NCI-H128 (cell line): ENCODE results near the gene ADGB.
"Not testable (repeated sequence)": the region's sequence is repeated elsewhere in the genome, so short reads cannot be mapped to it uniquely, and the experiment has no call there.

ENCODE experiments used
- DNase-seq: peaks from one replicate; lab custom pipeline; 2025; ENCODE audit not compliant: unreplicated experiment; lab: John Stamatoyannopoulos, UW

ADGB gene

DNA sequence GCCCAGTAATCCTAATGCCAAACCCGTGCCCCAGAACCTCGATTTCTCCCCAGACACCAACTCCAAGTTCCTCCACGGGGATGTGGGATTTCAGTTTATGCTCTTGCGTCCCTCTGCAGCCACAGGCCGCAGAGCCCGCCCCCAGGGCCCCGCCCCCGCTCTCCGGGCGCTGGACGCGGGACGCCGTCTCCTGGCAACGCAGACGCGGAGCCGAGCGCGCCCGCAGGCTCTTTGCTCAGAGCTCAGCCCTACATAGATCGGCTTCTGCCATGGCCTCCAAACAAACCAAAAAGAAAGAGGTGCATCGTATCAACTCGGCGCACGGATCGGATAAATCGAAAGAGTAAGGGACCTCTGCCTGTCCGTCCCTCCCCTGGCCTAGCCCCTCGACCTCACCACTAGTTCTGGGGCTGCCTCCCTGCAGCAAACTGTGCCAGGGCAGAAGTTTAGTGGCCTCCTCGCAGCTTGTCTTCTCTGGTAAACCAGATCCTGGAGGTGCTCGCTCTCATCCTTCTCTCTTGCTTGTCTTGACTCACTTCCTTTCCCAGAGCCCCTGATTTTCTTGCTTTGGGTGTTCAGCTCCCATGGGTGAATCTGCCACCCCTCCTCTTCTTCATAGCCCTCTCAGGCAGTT is at the start of gene ADGB:
ADGB (plus strand) TSS at position 201 of the 634 bp plus-strand sequence; CDS start at position 270, 69 bp downstream.
- DNase-seq: no peak

DNA sequence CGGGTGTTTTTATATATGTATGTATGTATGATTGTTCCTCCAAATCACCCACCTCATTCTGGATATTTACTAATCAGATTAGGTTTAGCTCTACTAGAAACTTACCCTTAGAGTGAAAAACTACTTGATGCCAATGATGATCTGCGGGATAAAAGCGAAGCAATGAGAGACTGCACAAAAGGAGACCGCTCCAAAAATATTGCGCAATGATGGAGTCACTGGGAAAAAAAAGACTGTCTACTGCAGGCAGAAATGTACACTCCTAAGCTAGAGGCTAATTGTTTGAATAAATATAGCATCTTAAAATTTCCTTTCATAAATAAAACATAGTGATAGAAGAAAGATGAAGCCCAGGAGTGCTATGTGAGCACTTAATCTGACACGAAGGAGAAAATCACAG is 47.9 kb upstream of the ADGB start:
- no peak for DNase-seq

DNA sequence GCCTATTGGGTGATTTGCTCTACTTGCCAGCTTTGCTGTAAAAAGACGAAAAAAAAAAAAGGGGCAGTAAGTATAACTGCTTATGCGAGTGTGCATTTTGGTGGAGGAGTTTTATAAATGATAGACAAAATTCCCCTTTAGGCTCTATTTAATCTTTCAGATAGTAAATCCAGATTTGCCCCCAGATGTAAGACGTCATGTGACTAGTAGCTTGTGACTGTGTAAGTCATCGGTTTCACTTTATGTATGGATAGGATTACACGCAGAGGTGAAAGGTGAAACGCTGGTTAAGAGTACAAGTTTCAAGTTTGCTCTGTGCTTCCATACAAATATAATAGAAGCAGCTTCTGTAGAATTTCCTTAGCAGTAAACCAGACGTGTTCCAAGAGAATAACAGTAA is 47.2 kb upstream of the ADGB start:
- no peak for DNase-seq

DNA sequence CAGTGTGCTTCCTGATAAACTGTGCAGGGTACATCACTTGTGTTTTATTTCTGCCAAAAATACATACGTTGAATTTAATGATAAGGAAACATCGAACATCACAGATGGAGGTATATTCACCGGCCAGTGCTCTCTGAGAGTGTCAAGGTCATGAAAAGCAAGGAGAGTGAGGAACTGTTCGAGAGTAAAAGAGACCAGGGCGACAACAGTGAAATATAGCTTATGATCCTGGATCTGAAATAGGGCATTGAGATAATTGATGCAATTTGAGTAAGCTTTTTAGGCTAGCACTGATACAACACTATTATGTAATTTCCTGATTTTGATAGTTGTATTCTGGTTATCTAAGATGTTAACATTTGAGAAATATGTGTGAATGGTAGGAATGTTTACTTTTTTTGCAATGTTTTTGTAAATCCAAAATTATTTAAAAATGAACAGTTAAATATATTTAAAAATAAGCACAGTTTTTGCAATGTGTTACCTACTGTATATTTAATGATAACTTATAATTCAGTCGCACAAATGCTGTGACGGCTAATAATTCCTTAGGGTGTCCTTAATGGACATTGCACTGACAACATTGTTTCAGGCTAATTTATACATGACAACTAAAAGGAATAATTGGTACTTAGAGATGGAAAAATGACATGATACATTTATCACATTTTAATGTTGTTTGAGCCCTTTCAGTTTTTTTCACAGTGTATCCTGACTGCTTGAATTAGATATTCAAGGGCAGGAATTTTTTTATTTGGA is 45.2 kb upstream of the ADGB start:
- DNase-seq: no peak

DNA sequence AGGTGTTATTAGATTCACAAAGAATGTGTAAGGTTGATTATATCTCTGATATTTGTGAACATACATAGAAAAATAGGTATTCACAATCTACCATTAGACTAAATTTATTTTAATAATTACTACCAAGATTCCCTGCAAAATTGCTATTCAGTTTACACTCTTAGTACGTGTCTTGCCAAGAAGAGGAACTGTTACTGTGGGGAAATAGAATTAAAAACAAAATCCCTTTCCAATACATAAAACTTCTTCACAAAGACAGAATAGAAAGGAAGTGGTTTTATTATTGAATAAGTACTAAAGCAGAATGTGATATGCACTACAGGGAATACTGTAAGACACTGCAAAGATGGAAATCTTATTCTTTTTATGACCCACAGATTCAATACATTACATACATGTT is 38.2 kb upstream of the ADGB start:
- DNase-seq: no peak

DNA sequence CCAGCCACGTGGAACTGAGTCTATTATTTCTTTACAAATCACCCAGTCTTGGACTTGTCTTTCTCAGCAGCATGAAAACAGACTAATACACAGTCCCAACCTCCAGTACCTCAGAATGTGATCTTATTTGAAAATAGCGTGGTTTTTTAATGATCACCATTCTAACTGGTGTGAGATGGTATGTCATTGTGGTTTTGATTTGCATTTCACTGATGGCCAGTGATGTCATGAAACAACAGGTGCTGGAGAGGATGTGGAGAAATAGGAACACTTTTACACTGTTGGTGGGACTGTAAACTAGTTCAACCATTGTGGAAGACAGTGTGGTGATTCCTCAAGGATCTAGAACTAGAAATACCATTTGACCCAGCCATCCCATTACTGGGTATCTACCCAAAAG is 32.1 kb upstream of the ADGB start:
- DNase-seq: not testable (repeated sequence)

DNA sequence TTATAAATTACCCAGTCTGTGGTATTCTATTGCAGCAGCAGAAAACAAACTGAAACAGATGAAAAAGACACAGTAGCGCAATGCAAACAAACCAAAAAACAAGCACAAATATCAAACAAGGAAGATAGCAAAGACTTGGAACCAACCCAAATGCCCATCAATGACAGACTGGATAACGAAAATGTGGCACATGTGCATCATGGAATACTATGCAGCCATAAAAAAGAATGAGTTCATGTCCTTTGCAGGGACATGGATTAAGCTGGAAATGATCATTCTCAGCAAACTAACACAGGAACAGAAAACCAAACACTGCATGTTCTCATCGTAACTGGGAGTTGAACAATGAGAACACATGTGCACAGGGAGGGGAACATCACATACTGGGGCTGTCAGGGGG is 30.2 kb upstream of the ADGB start:
- DNase-seq: not testable (repeated sequence)

DNA sequence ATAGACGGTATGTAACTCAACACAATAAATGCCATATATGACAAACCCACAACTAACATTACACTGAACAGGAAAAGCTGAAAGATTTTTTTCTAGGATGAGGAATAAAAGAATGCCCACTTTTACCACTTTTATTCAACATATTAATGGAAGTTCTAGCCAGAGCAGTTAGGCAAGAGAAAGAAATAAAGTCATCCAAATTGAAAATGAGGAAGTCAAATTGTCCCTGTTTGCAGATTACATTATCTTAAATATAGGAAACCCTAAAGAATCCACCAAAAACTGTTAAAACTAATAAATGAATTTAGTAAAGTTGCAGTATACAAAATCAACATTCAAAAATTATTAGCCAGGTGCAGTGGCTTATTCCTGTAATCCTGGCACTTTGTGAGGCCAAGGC is 24.6 kb upstream of the ADGB start:
- DNase-seq: no peak

DNA sequence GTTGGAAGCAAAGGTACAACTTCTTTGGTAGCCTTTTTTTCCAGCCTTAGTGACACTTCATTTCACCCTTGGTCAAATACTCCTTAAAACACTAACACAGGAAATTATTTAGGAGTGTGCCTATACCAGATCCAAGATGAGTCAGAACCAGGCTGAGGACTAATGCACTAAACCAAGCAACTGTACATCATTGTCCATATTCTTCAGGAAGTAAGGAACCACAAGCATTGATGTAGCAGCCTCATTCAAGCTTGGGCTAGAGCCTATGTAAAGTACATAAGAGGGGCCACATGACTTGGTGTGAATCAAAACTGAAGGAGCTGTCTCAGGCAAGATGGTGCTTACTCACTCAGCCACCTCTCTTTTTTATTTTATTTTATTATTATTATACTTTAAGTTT is 20.7 kb upstream of the ADGB start:
- DNase-seq: no peak

DNA sequence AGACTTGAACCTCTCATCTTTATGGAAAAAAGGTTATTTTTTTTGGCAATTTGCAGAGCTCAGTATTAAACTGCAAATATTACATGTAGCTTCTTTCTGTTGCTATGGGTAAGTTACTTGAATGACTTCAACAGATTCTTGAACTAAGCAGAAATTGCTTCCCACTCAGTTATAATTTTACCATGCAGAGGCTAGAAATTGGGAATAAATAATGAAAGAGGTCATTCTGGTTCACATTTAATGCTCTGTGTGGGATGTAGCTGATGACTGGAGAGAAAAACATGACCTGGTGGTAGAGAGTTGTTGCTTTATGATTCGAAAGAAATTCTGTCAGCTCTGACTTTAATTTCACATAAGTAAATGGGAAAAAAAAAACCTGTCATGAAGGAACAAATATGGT is 16.8 kb upstream of the ADGB start:
- DNase-seq: no peak

DNA sequence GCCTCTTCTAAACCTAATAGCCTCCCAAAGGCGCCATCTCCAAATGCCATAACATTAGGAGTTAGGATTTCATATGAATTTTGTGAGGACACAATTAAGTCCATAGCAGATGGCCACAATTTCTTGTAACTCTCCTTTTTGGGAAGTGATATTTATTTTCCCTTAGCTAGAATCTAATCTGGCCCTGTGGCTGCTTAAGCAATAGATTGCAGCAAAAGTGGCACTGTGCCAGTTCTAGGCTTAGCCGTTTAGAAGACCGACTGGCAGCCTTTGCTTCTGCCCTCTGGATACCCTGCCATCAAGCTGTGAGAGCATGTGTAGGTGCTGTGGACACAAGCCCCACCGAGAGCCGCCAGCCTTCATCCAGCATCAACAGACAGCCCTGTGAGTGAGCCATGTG is 15.9 kb upstream of the ADGB start:
- DNase-seq: no peak

DNA sequence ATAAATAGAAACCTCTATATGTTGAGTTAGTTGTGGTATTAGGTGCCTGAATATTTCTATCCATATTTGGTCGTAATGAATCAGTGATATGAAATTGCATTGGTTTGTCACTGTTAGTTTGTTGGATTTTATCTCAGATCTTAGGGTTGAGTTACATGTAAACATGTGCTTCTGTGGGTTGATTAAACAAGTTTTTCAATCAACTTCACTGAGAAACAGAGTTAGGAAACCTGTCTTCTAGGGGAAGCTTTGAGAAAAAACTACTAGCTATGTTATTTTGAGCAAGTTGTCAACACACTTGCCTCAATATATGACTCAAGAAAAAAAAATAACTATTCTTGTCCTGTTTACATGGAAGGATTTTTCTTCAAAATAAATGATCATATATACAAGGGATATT is 14.8 kb upstream of the ADGB start:
- no peak for DNase-seq

DNA sequence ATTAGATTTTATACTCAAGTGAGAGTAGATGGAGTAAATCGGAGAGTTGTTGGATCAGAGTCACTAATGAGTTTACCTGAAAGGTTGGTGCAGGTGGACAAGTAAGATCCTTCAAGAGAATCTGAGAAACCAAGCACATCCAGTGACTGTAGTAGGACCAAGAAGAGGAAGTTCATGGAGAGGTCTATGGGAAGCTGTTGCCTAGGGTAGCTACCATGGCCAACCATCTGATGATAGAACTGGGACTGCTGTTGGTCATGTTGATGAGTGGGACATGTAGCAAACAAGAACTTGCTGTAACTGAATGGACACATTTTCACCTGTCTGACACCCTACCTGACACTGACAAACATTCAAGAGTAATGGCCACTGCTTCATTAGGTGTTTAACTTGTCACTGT is 11.3 kb upstream of the ADGB start:
- no peak for DNase-seq

DNA sequence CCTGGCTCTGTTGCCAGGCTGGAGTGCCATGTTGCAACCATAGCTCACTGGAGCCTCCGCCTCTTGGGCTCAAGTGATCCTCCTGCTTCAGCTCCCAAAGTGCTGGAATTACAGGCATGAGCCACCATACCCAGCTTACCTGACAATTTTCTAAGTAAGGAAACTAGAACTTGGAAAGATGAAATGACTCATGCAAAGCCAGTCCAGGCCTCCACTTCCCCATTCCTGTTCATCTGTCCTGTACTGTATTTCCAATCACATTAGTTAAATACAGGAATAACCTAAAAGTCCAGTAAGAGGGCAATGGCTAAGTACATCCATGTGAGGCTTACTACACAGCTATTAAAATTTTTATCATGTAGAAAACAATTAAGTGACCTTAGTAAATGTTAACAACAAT is 8.3 kb upstream of the ADGB start:
- DNase-seq: no peak

DNA sequence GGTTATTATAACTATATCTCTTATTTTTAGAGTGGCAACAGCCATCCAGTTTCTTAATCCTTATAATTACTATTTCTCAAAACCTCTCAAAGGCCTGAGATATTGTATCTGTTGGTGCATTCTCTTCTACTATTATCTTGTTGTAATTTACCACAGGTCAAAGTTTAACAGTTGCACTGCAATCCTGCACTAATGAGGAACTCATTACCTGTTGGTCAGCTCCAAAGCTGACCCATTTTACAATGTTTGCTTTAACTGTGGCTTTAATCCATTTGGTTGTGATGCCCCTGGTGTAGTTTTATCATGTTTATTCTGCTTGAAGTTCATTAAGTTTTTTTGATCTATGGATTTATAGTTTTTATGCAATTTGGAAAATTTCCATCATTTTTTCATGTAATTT is 6.3 kb upstream of the ADGB start:
- DNase-seq: no peak

DNA sequence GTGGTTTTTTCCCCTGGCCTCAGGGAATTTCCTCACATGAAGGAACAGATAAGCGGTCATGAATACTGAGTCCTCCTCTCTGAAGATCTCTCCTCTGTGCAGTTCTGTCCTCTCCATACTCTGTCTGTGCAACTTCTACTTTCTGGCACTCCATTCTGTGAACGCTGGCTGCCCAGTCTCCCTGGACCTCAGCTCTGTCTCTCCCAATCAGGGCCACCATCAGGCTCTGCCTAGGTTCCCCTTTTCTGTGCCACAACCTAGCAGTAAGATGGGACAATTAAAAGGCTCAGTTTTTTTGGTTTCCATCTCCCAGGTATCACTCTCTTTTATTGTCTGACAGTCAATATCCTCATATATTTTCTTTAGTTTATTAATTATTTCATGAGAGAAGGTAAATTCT is 4.8 kb upstream of the ADGB start:
- no peak for DNase-seq

DNA sequence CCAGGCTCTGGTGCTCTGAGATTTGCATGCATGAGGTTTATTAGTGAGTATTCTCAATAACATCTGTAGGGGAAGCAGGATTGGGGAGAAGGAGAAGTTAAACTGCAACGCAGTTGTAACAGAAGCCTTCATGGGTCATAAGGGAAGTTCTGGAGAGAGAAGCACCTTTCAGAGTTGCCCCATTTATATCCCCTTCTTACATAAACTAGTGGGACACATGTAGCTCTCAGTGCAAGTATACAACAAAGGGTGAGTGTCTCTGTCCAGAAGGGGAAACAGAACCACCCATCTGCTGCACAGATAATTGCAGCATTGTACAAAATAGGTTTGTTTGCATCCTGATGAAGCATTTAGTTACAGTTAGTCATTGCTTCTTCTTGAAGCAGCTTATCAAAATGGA is 4.3 kb upstream of the ADGB start:
- DNase-seq: no peak

DNA sequence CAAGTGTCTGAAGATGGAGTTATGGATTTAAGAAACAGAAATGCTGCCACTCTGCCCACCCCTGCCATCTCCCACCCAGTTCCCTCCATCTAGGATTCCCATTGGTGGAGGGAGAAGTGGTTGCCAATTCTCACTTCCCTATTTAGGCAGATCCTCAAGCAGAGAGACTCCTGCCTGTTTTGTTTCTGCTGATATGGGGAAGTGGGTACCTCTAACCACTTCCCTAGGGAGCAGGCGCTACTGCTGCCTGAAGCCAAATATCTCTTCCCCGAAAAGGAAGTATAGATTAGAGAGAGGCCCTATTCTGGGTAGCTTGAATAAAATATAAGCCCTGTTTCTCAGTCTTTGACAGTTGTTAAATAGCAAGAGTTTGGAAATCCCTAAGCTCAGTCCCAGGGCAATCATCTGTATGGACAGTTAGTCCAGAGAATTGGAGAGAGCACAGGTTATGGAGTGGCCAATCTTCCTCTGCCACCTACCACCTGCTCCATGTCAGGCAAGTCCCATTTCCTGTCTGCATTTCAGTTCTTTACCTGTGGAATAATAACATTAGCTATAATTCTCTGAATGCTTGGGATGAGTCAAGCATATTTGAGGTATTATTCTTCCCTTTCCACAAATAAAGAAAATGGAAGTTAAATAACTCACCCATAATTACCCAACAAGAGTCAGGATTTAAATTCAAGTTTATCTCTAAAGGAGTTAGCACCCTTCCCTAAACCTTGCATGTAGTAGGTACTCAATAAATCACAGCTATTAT is 2.6 kb upstream of the ADGB start:
- no peak for DNase-seq

DNA sequence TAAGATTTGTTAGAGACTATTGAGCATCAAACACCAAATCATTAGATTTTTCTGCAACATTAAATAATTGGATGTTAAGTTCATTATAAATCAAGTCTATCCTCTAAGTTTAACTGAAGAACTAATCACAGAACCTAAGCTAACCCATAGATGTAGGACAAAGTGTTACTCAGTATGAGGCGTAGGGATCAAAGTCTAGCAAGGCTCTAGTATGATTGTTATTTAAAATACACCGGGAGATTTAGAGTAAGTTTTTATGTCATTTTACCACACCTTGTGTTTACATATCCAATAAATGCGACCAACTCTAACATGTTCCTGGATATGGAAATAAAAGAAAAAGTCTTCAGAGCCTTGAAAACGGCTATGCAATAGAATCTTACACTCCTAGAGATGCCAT is 2.6 kb downstream of the ADGB start:
- DNase-seq: no peak

DNA sequence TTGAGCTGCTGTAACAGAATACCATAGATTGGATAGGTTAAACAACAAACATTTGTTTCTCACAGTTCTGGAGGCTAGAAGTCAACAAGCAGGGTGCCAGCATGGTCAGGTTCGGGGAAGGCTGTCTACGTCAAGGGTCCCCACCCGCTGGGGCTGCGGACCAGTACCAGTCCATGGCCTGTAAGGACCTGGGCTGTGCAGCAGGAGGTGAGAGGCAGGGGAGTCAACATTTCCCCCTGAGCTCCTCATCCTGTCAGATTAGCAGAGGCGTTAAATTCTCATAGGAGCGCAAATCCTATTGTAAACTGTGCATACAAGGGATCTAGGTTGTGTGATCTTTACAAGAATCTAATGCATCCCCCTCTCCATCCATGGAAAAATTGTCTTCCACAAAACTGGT is 3.8 kb downstream of the ADGB start:
- DNase-seq: no peak

DNA sequence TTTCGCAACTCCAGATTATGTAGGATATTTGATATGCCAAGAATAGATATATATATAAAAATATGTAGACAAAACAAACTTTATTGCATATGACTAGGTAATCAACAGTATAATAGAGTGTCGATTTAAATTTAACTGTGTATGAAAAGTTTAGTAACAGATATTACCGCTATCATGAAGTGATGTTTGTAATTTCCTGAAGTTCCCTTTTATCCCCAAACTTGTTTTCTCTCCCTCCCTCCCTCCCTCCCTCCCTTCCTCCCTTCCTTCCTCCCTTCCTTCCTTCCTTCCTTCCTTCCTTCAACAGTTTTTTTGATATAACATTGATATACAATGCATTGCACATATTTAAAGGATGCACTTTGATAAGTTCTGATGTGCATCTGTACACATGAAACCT is 15.2 kb downstream of the ADGB start:
- DNase-seq: no peak

DNA sequence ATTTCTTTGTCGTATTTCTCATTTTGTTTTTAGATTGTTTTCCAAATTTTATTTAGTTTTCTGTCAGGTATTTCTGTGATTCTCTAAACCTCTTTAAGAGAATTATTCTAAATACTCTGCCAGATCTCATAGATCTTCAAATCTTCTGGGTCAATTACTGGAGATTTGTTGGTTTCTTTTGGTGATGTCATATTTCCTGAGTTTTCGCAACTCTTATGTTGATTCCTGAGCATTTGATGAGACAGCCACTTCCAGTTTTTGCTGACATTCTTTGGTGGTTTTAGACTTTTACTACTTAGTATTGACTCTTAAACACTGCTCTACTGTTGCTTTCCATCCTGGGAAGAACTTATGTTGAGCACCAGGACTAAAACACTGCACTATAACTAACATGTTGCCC is 21.9 kb downstream of the ADGB start:
- no peak for DNase-seq
